ENCODE results near the gene AKAP13. TPM values are rescaled to one million over a fixed set of nuclear protein-coding genes. Genes with fewer than 3 reads are reported as not detected.
A peak's percentile ranks its signal among the peaks of the same experiment; 100 is the strongest.

The AKAP13 gene
- total and polyA plus RNA-seq, 2 of the 13 experiments (the other 11 are each of a cell fraction or from before 2014, with no cell fraction given): 6.7 to 27.1 TPM

DNA sequence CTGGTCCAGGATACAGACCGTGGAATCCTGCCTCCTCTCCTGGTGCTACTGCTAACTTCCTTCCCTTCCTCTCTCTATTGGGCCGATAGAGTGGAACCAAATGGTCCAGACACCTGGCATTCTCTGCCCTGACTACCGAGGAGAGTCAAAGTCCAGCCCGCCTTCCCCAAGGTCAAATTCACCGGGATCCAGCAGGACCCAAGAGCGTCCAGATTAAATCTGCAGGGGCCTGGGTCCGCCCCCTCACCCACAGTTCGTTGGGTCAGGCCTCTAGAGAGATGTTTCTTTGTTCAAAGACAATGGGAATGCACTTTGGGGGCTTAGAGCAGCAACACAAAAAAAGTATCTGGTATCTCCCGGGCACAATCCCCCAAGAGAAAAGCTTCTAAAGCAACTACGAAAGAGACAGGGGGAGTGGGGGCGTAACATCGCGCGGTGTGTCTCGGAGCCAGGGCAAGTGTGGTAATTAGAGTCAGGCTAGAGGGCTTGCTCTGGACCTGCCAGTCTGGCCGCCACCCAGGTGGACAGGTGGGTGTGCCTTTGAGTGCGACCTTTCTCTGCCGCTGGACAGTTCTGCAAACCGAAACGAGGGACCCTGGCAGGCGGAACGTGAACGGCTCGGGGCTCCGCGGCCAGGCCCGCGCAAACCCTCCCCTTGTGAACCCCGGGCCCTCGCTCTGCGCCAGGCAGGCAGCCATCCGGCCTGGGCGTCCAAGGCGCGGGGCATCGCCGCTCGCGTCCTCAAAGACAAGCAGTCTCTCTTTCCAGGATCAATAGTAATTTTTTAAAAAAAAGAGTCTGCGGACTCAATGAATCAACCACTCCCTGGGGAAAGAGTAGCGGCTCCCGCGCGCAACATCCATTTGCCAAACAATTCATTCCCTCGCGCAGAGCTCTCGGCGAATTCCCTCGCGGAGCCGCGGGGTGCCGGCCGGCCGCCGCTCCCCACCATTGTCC, 413.5 kb downstream of the AKAP13 start (continued):
- 0 out of 4 replicates have a peak, but pooled peaks of 1 of the 2 experiments have one; percentile 58 for TF ChIP-seq HMGXB4 (CRISPR knock-in tag; IDR thresholded peaks at IDR 0.05; ENCODE audit: borderline replicate concordance in 1 of 2, low read depth in 1 of 2)
- no peak for TF ChIP-seq HMG20A (CRISPR knock-in tag; IDR thresholded peaks at IDR 0.05; ENCODE audit: borderline replicate concordance)
- no peak; the same call in 1 of the 2 replicates for TF ChIP-seq ZNF335 (CRISPR knock-in tag; IDR thresholded peaks at IDR 0.05)
- no peak for TF ChIP-seq E2F2 (CRISPR knock-in tag; IDR thresholded peaks at IDR 0.05; ENCODE audit: borderline replicate concordance)
- TF ChIP-seq ZNF687 (CRISPR knock-in tag; IDR thresholded peaks at IDR 0.05): peak; percentile 68
- TF ChIP-seq, protein P1, sequence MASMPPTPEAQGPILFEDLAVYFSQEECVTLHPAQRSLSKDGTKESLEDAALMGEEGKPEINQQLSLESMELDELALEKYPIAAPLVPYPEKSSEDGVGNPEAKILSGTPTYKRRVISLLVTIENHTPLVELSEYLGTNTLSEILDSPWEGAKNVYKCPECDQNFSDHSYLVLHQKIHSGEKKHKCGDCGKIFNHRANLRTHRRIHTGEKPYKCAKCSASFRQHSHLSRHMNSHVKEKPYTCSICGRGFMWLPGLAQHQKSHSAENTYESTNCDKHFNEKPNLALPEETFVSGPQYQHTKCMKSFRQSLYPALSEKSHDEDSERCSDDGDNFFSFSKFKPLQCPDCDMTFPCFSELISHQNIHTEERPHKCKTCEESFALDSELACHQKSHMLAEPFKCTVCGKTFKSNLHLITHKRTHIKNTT (CRISPR knock-in tag; IDR thresholded peaks at IDR 0.05): no peak
- TF ChIP-seq TOE1 (CRISPR knock-in tag; IDR thresholded peaks at IDR 0.05): no peak
- TF ChIP-seq, protein P2, sequence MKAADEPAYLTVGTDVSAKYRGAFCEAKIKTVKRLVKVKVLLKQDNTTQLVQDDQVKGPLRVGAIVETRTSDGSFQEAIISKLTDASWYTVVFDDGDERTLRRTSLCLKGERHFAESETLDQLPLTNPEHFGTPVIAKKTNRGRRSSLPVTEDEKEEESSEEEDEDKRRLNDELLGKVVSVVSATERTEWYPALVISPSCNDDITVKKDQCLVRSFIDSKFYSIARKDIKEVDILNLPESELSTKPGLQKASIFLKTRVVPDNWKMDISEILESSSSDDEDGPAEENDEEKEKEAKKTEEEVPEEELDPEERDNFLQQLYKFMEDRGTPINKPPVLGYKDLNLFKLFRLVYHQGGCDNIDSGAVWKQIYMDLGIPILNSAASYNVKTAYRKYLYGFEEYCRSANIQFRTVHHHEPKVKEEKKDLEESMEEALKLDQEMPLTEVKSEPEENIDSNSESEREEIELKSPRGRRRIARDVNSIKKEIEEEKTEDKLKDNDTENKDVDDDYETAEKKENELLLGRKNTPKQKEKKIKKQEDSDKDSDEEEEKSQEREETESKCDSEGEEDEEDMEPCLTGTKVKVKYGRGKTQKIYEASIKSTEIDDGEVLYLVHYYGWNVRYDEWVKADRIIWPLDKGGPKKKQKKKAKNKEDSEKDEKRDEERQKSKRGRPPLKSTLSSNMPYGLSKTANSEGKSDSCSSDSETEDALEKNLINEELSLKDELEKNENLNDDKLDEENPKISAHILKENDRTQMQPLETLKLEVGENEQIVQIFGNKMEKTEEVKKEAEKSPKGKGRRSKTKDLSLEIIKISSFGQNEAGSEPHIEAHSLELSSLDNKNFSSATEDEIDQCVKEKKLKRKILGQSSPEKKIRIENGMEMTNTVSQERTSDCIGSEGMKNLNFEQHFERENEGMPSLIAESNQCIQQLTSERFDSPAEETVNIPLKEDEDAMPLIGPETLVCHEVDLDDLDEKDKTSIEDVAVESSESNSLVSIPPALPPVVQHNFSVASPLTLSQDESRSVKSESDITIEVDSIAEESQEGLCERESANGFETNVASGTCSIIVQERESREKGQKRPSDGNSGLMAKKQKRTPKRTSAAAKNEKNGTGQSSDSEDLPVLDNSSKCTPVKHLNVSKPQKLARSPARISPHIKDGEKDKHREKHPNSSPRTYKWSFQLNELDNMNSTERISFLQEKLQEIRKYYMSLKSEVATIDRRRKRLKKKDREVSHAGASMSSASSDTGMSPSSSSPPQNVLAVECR (CRISPR knock-in tag; IDR thresholded peaks at IDR 0.05; ENCODE audit: borderline replicate concordance): peak; percentile 55; the same call in 1 of the 2 replicates
